Cardiac septum (tissue), 1 donor: ENCODE results near the gene HHIPL1. TPM values are rescaled to one million over a fixed set of nuclear protein-coding genes. Genes with fewer than 3 reads are reported as not detected.
"Not testable (repeated sequence)": the region's sequence is repeated elsewhere in the genome, so short reads cannot be mapped to it uniquely, and the experiment has no call there.

Experiments
- DNase-seq: peaks from one replicate; pipeline ENCODE4 v3.0.0-alpha.2; 2020; ENCODE audit warnings: low spot score
- intact Hi-C: fragments of 100-400 bp; cut with DNase I; formaldehyde crosslinking; loops from one replicate; pipeline ENCODE4 v1.14.0; 2022
- total RNA-seq: library from RNA; stranded (reverse); fragmentation: NEBNext Ultra II Directional; extraction: Animal tissue kit (Norgen Biotek cat#: 25700); gene quantifications from one replicate; pipeline ENCODE4 v1.2.1, GENCODE V29; 2021
- donor health status: DM: no; HTN: no; CAD: no.

The HHIPL1 gene
- total RNA-seq, 1 donor from 2014 or later, result 1.9 TPM

GRCh38 chr14:99651953-99652746, 7.2 kb downstream of the HHIPL1 start:
- DNase-seq, result no peak
- intact Hi-C loops, result no loop called here

- intact Hi-C loops, result no loop called here
- no peak for DNase-seq
Observed at GRCh38 chr14:99654235-99654985, 9.5 kb downstream of the HHIPL1 start.

DNA sequence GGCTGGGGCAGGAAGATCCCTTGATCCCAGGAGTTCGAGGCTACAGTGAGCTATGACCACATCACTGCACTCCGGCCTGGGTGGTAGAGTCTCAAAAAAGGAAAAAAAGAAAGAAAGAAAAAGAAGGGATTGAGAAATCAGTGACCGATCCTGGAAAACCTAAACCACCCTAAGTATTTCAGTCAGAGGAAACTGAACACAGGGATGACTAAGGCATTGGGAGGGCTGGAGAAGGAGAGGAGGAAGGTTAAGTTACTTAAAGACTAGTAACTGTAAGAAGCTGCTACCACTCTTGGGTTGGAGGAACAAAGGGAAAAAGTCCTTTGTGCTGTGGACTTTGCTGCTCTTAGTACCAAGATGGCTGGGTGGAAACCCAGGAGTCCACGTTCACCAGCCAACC, 10.6 kb downstream of the HHIPL1 start:
- intact Hi-C loops, result no loop called here

GRCh38 chr14:99656171-99656570, 11.2 kb downstream of the HHIPL1 start:
- no peak for DNase-seq
- intact Hi-C loops, result no loop called here

More for the DNA sequence above, 10.6 kb downstream of the HHIPL1 start:
- DNase-seq, result no peak

DNA sequence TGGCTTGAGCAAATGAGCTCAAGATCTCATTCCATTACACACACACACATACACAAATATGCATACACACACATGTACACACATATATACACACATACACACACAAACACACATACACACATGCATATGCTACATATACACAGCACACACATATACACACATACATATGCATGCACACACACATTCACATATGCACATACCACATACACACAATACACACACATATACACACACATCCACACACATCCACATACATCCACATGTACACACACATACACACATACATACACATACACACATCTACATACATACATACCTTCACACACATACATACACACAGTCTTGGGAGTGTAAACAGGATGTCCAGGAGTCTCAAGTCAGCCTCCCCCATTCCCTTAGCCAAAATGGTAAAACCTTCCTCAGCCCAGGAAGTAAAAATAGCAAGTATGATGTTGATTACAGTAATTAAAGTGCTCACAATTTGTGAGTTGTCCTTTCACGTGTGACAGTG, 12.8 kb downstream of the HHIPL1 start:
- no peak for DNase-seq
- intact Hi-C loops, result no loop called here

- intact Hi-C loops, result no loop called here
Observed at GRCh38 chr14:99658218-99658845, 13.4 kb downstream of the HHIPL1 start.

GRCh38 chr14:99659333-99659741, 14.4 kb downstream of the HHIPL1 start:
- DNase-seq, result no peak
- intact Hi-C loops, result no loop called here

More at GRCh38 chr14:99658218-99658845, 13.4 kb downstream of the HHIPL1 start:
- no peak for DNase-seq

DNA sequence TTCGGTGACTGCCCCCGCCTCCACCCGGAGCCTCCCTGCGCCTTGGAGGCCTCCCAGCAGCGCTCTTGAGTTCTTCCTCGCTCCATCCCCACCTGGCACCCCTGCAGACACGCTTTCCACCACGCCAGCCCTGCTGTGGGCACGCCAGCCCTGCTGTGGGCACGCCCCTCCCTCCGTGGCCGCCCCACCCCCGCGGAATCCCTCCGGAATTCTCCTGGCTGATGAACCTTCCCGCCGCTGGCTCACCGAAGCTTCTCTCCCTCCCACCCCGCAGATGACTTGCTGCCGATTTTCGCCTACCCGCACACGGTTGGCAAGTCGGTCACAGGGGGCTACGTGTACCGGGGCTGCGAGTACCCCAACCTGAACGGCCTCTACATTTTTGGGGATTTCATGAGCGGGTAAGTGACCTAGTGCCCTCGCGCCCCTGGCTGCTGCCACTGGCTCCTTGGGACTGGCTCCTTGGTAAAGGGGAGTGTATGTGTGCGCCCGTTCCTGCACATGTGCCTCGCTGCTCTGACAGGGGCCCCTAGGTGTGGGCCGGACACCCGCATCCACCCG, 15.2 kb downstream of the HHIPL1 start:
- intact Hi-C loops, result no loop called here
- no peak for DNase-seq

- DNase-seq, result no peak
Observed at GRCh38 chr14:99660794-99661193, 15.9 kb downstream of the HHIPL1 start.

DNA sequence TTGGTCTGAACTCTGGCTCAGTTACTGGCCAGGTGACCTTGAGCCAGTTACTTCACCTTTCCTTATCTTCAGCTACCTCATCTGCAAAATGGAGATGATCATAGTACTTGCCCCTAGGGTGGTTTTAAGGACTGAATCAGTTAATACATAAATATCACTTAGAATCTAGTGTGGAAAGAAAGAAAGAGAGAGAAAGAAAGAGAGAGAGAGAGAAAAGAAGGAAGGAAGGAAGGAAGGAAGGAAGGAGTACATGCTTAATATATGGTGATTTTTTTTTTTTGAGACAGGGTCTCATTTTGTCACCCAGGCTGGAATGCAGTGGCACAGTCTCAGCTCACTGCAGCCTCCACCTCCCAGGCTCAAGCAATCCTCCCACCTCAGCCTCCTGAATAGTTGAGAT, 16.3 kb downstream of the HHIPL1 start:
- DNase-seq, intact Hi-C loops: not testable (repeated sequence)

More at GRCh38 chr14:99660794-99661193, 15.9 kb downstream of the HHIPL1 start:
- intact Hi-C loops, result no loop called here

DNA sequence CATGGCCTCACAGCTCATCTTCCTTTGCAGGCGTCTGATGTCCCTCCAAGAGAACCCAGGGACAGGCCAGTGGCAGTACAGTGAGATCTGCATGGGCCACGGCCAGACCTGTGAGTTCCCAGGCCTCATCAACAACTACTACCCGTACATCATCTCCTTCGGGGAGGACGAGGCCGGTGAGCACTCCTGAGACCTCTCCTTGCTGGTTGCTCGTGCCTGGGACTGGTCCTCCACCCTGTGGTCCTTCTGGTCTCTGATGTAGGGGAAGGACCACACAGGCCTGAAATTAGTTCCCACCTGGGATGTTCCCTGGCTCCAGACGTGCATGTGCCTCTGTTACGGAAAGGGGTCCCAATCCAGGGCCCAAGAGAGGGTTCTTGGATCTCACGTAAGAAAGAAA, 17.9 kb downstream of the HHIPL1 start:
- intact Hi-C loops, result no loop called here
- DNase-seq, result no peak

- intact Hi-C loops, result no loop called here
- DNase-seq, result no peak
Observed at GRCh38 chr14:99663386-99664057, 18.6 kb downstream of the HHIPL1 start.

DNA sequence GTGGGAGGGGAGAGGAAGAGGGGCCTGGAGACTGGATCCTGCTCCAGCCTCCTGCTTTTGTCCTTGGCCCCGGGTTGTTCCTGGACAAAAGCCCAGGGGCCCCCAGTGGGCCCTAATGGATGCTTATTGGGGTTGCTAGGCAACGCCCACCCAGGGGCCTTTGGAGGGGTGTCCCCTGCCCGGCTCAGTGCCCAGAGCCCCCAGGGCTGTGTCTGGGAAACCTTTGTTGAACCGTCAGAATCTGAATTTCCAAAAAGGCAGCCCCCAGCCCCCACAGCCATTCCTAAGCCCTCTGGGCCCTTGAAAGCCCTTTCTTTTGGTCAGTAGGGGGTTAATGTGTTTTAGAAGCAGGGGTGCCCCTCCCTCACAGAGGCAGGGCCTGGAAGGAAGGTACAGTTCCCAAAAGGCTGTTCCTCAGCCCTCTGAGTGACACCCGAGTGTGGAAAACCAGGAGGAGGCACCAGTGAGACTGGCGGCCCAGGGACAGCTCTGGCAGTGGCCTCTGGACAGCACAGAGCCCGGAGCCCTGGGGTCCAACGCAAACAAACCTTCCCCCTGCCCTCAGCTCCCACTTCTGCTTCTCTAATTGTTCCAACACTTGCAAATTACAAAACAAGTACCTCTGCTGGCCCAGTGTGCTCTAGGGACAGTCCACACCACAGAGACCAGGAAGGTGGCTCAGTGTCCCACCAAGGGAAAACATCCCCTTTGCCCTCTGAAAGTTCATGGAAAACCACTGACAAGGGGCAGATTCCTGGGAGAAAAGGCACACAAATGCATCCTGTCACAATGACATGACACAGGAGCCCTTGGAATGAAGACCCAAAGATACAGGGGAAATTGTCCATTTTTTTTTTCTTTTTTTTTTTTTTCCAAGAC, 19.4 kb downstream of the HHIPL1 start:
- intact Hi-C loops, result no loop called here
- no peak for DNase-seq

GRCh38 chr14:99664937-99665273, 20.0 kb downstream of the HHIPL1 start:
- intact Hi-C loops, result no loop called here
- DNase-seq, result no peak

DNA sequence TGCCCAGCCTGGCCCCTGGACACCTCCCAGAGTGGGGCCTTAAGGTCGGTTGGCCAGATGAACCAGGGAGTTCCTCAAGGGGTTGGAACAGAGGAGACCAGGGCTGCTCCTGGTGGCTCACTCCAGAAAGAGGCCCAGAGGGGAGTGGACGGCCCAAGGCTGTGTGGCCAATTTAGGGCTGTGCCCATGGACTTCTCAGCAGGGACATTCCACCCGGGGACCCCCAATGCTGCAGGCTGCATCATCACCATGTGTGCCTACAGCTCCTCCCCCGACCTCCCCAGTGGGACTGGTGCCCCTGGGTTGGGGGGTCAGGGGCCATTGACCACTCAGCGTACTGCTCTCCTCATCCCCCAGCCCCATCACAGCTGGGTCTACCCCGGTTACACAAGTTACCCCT, 21.6 kb downstream of the HHIPL1 start:
- intact Hi-C loops, result no loop called here
- no peak for DNase-seq

GRCh38 chr14:99667045-99667444, 22.1 kb downstream of the HHIPL1 start:
- intact Hi-C loops, result no loop called here
- DNase-seq, result no peak

- no peak for DNase-seq
- intact Hi-C loops, result no loop called here
Observed at GRCh38 chr14:99667821-99668220, 22.9 kb downstream of the HHIPL1 start.
